ENCODE data around the gene MAP2K7. TPM values are rescaled to one million over a fixed set of nuclear protein-coding genes. Genes with fewer than 3 reads are reported as not detected.

The MAP2K7 gene
- total RNA-seq, 1 experiment from 2014 or later: 59.1 TPM

- H3K9ac ChIP-seq (ENCODE audit: low read length): no peak overlapping the region
- H3K9me3 ChIP-seq (ENCODE audit: control insufficient read depth in 1 of 2, insufficient read depth in 1 of 2, low read depth in 1 of 2, low read length in 2 of 2): no peaks in the 10 kb centered on the region
- H4K20me1 ChIP-seq (ENCODE audit: insufficient read depth): no peaks in the 10 kb centered on the region
- no peak overlapping the region for H2AFZ ChIP-seq (ENCODE audit: low read depth, low read length, poor library complexity, severe bottlenecking)
- H3K27ac ChIP-seq (ENCODE audit: low read depth, low read length): no peak overlapping the region
- peaks cover 0 to 8% of the 10 kb centered on the region in 2 experiments; a peak in 1 of 4 replicates for H3K4me1 ChIP-seq (ENCODE audit: control insufficient read depth in 1 of 2, insufficient read depth in 2 of 2, low read length in 2 of 2)
- ATAC-seq: no peak
- CTCF ChIA-PET: interaction anchor here (1.8 kb wide), 1 partner anchor 9 kb away, joined by 6 read pairs; the partner anchor contains the start of gene TIMM44
- no peak overlapping the region for H3K4me2 ChIP-seq (ENCODE audit: low read length)
- no peak overlapping the region for H3K4me3 ChIP-seq (replicated peaks in 1 of 2; ENCODE audit: low read depth in 1 of 2, low read length in 2 of 2)
- intact Hi-C loops (cut with micrococcal nuclease): no loop called here
- no peaks in the 10 kb centered on the region for H3K79me2 ChIP-seq (ENCODE audit: insufficient read depth, low read length)
- BruUV-seq (replicated peaks): no TSS peak
- H3K9me2 ChIP-seq (ENCODE audit: insufficient read depth): no peaks in the 10 kb centered on the region
- H3K36me3 ChIP-seq (ENCODE audit: control insufficient read depth in 1 of 2, insufficient read depth in 2 of 2, low read length in 2 of 2): no peaks in the 10 kb centered on the region
- no peaks in the 10 kb centered on the region for H3K27me3 ChIP-seq (ENCODE audit: insufficient read depth, low read length)
- DNase-seq (ENCODE audit: low read depth, low spot score): no peak
- POLR2A ChIA-PET: no interaction called here
- TF ChIP-seq EZH2 (IDR thresholded peaks at IDR 0.05): no peak
- TF ChIP-seq ELF1 (IDR thresholded peaks at IDR 0.05; ENCODE audit: borderline replicate concordance, low read depth): no peak
- no peak for TF ChIP-seq SP1 (IDR thresholded peaks at IDR 0.05; ENCODE audit: low read depth)
- TF ChIP-seq EZH2phosphoT487 (IDR thresholded peaks at IDR 0.05; ENCODE audit: borderline replicate concordance): no peak
- no peak for TF ChIP-seq POLR2AphosphoS5 (IDR thresholded peaks at IDR 0.05; ENCODE audit: low read depth, low read length)
- TF ChIP-seq POLR2A (IDR thresholded peaks at IDR 0.05; ENCODE audit: borderline replicate concordance, extremely low read depth, insufficient read depth, insufficient read length): no peak
- RAD21 ChIA-PET (ENCODE audit: low non-redundant PET in 1 of 2, low total read pairs in 2 of 2, uncharacterized antibody in 2 of 2, unreplicated experiment in 2 of 2): no interaction called here
These were observed 49.4 kb downstream of the MAP2K7 start for GRCh38 chr19:7953060-7953459.

- H3K27me3 ChIP-seq (ENCODE audit: insufficient read depth, low read length): no peaks in the 10 kb centered on the region
- 0 out of 4 replicates have a peak, but pooled peaks cover 0 to 4% of the 10 kb centered on the region in 2 experiments for H3K36me3 ChIP-seq (ENCODE audit: control insufficient read depth in 1 of 2, insufficient read depth in 2 of 2, low read length in 2 of 2)
- no peaks in the 10 kb centered on the region for H3K79me2 ChIP-seq (ENCODE audit: insufficient read depth, low read length)
- no peaks in the 10 kb centered on the region for H3K9me3 ChIP-seq (ENCODE audit: control insufficient read depth in 1 of 2, insufficient read depth in 1 of 2, low read depth in 1 of 2, low read length in 2 of 2)
- H3K4me1 ChIP-seq (ENCODE audit: control insufficient read depth in 1 of 2, insufficient read depth in 2 of 2, low read length in 2 of 2): peaks cover 0 to 8% of the 10 kb centered on the region in 2 experiments; a peak in 1 of 4 replicates
- POLR2A ChIA-PET: no interaction called here
- intact Hi-C loops (cut with micrococcal nuclease): no loop called here
- no peaks in the 10 kb centered on the region for H3K9me2 ChIP-seq (ENCODE audit: insufficient read depth)
- H3K4me3 ChIP-seq (replicated peaks in 1 of 2; ENCODE audit: low read depth in 1 of 2, low read length in 2 of 2): no peak overlapping the region
- no peak overlapping the region for H3K27ac ChIP-seq (ENCODE audit: low read depth, low read length)
- CTCF ChIA-PET: interaction anchor here (0.8 kb wide), 1 partner anchor 10 kb away, joined by 3 read pairs; the partner anchor contains the start of gene TIMM44
- H4K20me1 ChIP-seq (ENCODE audit: insufficient read depth): no peaks in the 10 kb centered on the region
- H3K9ac ChIP-seq (ENCODE audit: low read length): no peak overlapping the region
- TF ChIP-seq MAX (IDR thresholded peaks at IDR 0.05) (no peak), ELF1 (IDR thresholded peaks at IDR 0.05; ENCODE audit: borderline replicate concordance, low read depth) (no peak), YY1 (IDR thresholded peaks at IDR 0.05; ENCODE audit: extremely low read depth, insufficient replicate concordance, low read depth, low read length) (no peak), POLR2AphosphoS5 (IDR thresholded peaks at IDR 0.05; ENCODE audit: low read depth, low read length) (no peak), EGR1 (IDR thresholded peaks at IDR 0.05; ENCODE audit: low read depth) (no peak), ZBTB33 (IDR thresholded peaks at IDR 0.05; ENCODE audit: extremely low read depth, insufficient replicate concordance, low read length) (no peak), SIN3A (IDR thresholded peaks at IDR 0.05; ENCODE audit: low read depth) (no peak), JUND (IDR thresholded peaks at IDR 0.05) (no peak), CEBPB (IDR thresholded peaks at IDR 0.05; ENCODE audit: low read depth) (no peak), TCF7L2 (IDR thresholded peaks at IDR 0.05; ENCODE audit: borderline replicate concordance, extremely low read depth, insufficient read depth, insufficient read length) (no peak), SP1 (IDR thresholded peaks at IDR 0.05; ENCODE audit: low read depth) (no peak)
- no TSS peak for BruUV-seq (replicated peaks)
- ATAC-seq (no peak), DNase-seq (ENCODE audit: low read depth, low spot score) (no peak)
- no peak overlapping the region for H3K4me2 ChIP-seq (ENCODE audit: low read length)
- RAD21 ChIA-PET (ENCODE audit: low non-redundant PET in 1 of 2, low total read pairs in 2 of 2, uncharacterized antibody in 2 of 2, unreplicated experiment in 2 of 2): no interaction called here
- no peak overlapping the region for H2AFZ ChIP-seq (ENCODE audit: low read depth, low read length, poor library complexity, severe bottlenecking)
These were observed 49.9 kb downstream of the MAP2K7 start for GRCh38 chr19:7953576-7953975.

Measured in HCT116 (cell line).